ENCODE results near the gene CNPY1.

The CNPY1 gene

GRCh38 chr7:155482511-155483183 is 63.7 kb downstream of the CNPY1 start:
- no peak for DNase-seq (ENCODE audit: low read depth)
- no peak overlapping the region for H3K4me3 ChIP-seq (ENCODE audit: low read length)
- TF ChIP-seq, protein P1, sequence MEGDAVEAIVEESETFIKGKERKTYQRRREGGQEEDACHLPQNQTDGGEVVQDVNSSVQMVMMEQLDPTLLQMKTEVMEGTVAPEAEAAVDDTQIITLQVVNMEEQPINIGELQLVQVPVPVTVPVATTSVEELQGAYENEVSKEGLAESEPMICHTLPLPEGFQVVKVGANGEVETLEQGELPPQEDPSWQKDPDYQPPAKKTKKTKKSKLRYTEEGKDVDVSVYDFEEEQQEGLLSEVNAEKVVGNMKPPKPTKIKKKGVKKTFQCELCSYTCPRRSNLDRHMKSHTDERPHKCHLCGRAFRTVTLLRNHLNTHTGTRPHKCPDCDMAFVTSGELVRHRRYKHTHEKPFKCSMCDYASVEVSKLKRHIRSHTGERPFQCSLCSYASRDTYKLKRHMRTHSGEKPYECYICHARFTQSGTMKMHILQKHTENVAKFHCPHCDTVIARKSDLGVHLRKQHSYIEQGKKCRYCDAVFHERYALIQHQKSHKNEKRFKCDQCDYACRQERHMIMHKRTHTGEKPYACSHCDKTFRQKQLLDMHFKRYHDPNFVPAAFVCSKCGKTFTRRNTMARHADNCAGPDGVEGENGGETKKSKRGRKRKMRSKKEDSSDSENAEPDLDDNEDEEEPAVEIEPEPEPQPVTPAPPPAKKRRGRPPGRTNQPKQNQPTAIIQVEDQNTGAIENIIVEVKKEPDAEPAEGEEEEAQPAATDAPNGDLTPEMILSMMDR (conservative IDR thresholded peaks at IDR 0.05; ENCODE audit: low read length) = no peak

- no peak overlapping the region for H3K4me3 ChIP-seq (ENCODE audit: low read length)
- DNase-seq (ENCODE audit: low read depth) = no peak
- TF ChIP-seq, protein P1 (conservative IDR thresholded peaks at IDR 0.05; ENCODE audit: low read length) = no peak
Measured at GRCh38 chr7:155481764-155482163, 64.6 kb downstream of the CNPY1 start.

DNA sequence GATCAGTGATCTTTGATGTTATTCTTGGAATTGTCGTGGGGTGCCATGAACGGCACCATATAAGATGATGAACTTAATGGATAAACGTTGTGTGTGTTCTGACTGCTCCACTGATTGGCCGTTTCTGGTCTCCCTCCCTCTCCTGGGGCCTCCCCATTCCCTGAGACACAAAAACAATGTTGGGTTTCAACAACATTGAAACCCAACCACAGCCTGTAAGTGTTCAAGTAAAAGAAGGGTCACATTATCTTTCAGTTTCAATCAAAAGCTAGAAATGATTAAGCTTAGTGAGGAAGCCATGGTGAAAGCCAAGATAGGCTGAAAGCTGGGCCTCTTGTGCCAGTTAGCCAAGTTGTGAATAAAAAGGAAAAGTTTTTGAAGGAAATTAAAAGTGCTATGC is 68.9 kb downstream of the CNPY1 start:
- DNase-seq (ENCODE audit: low read depth) = no peak
- H3K4me3 ChIP-seq (ENCODE audit: low read length) = no peak overlapping the region
- TF ChIP-seq, protein P1 (conservative IDR thresholded peaks at IDR 0.05; ENCODE audit: low read length) = no peak

DNA sequence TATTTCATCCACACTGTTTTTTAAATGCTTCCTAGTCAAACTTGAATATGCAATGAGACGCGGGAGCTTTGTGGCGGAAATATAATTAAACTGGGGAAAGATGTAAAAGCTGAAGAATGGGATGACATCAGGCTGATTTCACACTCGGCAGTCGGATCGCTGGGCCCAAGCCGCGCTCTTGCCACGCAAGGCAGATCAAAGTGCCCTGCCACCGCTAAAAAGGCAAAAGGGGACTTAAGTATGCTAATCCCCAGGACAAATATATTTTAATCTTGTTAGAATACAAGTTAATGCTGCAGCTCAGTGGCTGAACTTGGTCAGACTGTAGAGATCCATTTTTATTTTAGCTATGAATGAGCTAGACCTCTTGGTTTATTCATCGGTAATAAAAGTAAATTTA is 74.6 kb downstream of the CNPY1 start:
- TF ChIP-seq, protein P1 (conservative IDR thresholded peaks at IDR 0.05; ENCODE audit: low read length) = no peak
- H3K4me3 ChIP-seq (ENCODE audit: low read length) = no peak overlapping the region
- DNase-seq (ENCODE audit: low read depth) = no peak

- H3K4me3 ChIP-seq (ENCODE audit: low read length) = no peak overlapping the region
- TF ChIP-seq, protein P1 (conservative IDR thresholded peaks at IDR 0.05; ENCODE audit: low read length) = no peak
- DNase-seq (ENCODE audit: low read depth) = no peak
Measured at GRCh38 chr7:155470686-155471638, 75.4 kb downstream of the CNPY1 start.

GRCh38 chr7:155470186-155470487 is 76.2 kb downstream of the CNPY1 start:
- no peak overlapping the region for H3K4me3 ChIP-seq (ENCODE audit: low read length)
- TF ChIP-seq, protein P1 (conservative IDR thresholded peaks at IDR 0.05; ENCODE audit: low read length) = no peak
- DNase-seq (ENCODE audit: low read depth) = no peak

Data from AG10803 (cell line).